ENCODE measurements around the gene REEP3.
"Not testable (repeated sequence)": the region's sequence is repeated elsewhere in the genome, so short reads cannot be mapped to it uniquely, and the experiment has no call there.

REEP3 gene

DNA sequence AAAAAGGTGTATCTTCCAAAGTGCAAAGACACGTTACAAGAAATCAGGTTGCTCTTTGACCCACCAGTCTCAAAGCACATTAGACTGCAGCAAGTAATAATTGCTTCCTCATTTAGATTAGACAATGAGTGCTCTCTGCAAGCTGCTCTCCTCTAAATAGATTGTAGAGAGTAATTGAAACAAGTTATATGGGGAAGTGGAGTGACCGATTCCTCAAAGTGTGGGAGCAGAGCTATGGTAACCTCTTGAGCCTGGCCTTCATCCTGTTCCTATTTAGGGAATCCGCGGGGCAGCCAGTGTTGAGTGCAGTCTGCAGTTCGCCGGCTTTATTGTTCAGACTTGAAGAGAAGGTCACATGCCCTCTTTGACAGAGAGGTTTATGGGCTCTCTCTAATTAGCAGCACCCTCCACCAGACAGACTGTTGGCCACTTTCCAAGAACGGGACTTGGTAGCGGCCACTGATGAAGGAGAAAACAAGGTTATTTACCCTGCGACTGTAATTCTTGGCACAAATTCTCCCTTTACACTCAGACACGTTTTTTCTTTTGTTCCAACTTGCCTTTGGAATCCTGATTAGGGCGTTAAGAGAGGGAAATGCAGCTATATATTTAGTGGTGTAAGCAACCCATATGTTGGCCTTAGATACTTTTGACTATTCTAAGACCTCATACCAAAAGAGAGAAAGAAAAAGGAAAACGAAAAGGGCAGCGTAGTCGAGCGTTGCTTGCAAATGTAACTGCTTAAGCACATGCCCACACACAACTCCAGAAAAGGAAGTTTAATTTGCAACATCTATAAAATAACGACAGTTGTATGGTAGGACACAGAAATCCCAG is 107.5 kb downstream of the REEP3 start:
- no peak for DNase-seq (ENCODE audit: low read depth in 2 of 3, low spot score in 1 of 3)

DNA sequence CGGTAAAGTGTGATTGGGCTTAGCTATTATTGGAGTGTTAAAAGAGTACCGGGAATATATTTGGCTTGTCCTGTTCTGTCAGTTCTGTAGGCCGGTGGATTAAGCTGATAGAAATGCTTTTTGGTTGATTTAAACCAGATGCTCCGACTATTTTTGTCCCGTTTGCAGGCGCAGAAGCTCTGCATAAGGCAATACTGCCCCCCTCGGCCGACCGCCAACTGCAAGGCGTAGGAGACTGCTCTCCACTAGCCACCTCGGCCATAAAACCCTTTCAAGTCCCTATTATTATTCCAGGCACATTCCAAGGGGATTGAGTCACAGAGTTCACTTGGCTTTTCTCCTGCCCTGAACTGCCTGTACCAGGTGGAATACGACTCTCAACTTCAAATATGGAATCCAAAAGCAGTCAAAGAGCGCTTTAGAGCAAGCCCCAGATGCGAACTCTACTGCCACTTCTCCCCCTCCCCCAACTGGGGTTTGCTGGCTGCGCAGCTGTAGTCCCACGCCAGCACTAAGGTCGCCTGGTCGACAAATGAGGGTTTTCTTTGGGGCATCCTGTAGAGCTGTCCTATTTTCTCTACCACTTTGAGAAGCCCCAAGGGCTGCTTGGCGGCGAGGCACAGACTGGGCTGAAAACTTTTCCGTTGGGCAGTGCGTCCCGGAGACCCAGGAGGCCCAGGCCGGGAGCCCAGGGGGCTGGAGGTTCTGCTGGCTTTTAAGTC is 108.3 kb downstream of the REEP3 start:
- DNase-seq (ENCODE audit: low read depth in 2 of 3, low spot score in 1 of 3) = peak; percentile 64 to 81 (median 74)

DNA sequence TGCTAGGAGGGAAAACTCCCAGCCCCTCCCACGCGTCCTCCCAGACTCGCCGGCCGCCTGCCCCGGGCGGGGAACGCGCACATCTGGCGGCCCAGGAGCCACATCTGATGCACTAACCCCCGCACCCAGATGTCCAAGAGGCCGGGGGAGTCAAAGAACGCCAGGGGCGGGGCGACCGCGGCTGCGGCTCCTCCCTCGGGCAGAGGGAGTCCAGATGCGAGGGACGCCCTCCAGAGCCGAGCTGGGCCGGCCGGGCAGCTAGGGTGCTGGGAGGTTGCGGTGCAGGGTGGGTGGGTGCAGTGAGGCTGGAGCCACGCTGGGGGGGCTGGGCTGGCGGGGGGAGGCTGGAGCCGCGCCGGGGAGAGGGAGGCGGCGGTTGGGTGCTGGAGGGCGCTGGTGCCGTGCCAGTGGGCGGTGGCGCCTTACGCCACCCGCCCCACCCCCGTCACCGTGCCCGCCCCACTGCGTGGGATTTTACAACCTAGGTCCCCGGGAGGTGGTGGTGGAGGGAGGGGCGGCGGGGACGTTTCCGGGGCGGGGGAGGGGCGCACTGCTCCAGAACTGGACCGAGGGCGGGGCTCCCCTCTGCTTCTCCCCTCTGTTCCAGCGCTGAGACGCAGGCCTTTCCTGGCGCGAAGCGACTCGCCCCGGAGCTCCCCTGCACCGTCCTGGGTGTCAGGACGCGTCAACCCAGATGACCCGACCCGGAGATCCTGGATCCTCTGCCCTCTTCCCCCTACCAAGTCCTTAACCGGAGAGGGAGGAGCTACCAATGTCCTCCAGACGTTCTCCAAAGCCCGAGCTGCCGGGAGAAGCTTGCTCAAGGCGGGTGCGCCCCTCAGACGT is 109.1 kb downstream of the REEP3 start:
- peak; percentile 52 to 78 (median 54) for DNase-seq (ENCODE audit: low read depth in 2 of 3, low spot score in 1 of 3)

DNA sequence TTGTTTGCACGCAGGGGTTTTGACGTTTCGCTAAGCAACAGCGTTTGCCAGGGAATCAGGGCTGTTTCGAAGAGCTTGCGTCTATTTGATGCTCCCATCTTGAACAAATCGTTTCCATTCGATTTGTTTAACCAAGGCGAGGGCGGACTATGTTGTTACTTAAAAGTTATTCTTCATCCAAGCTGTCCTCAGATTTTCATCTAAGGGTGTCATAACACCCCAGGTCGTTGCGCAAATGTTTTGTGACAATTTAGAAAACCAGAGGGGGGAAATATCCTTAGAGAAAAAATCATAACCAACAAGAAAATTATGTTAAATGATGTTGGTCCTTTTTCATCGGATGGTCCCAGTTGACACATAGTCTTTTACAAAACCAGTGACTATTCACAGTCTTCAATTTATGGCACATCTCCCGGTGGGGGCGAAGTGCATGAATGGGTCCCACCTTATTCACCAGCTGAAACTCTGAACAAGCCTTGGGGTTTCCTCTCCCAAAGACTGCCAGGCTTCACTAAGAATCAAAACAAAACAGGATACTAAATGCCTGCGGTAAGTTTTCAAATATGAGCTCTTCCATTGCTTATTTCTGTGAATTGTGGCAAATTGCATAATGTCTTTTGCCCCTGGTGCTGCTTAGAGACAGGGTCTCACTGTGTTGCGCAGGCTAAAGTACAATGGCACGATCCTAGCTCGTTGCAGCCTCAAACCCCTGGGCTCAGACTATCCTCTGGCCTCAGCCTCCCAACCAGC is 109.9 kb downstream of the REEP3 start:
- no peak for DNase-seq (ENCODE audit: low read depth in 2 of 3, low spot score in 1 of 3)

- no peak for DNase-seq (ENCODE audit: low read depth in 2 of 3, low spot score in 1 of 3)
Observed at GRCh38 chr10:63631991-63632390, 110.8 kb downstream of the REEP3 start.

- no peak for DNase-seq (ENCODE audit: low read depth in 2 of 3, low spot score in 1 of 3)
Observed at GRCh38 chr10:63633677-63634487, 112.7 kb downstream of the REEP3 start.

- no peak for DNase-seq (ENCODE audit: low read depth in 2 of 3, low spot score in 1 of 3)
Observed at GRCh38 chr10:63634488-63635065, 113.4 kb downstream of the REEP3 start.

DNA sequence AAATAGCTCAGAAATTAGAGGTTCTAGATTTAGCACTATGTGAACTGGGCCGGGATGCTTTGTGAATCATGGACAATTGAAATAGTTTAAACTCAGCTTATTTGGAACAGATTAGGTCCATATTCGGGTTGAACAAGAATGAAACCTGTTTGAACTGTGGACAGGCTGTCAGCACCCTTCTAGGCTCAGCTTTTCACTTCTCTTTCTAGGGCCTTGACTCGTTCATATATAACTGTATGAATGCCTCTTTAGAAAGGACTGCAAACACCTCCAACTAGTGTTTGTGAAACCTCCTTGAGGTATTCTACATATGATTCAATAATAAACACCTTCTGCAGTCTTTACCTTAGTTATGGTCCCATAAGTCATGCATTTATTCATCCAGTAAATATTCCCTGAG is 115.6 kb downstream of the REEP3 start:
- no peak for DNase-seq (ENCODE audit: low read depth in 2 of 3, low spot score in 1 of 3)

GRCh38 chr10:63637901-63638327 is 116.7 kb downstream of the REEP3 start:
- no peak for DNase-seq (ENCODE audit: low read depth in 2 of 3, low spot score in 1 of 3)

DNA sequence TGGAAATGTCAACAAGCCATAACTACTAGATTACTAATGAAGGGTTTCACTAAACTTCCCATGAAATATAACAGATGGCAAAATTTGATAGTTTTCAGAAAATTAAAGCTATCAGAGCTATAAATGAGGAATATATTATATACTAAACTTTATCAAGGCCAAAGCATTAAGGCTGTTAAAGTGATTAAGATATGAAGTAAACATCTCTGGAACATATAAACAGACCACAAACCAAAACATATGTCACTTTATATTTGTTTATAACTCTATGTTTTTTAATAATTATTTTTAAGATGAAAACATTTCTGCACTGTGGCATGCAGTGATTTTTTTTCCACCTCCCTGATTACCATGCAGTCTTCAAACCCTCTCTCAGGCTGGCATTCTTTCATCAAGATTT is 120.2 kb downstream of the REEP3 start:
- DNase-seq (ENCODE audit: low read depth in 2 of 3, low spot score in 1 of 3) = no peak

DNA sequence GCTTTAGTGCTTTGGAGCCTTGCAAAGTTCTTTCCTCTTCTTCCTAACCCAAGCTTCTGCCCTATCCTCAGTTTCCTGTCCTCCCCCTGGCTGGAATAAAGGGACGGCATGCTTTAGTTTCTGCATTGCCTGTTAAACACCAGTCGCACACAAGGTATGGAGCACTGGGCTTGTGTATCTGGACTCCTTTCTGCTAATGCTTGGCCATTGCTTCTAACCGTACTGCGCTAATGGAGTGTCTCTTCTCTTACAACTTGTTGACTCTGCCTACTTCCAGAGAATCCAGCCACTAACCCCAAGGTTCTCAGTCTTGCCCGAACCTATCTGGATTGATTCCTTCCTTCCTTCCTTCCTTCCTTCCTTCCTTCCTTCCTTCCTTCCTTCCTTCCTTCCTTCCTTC is 120.6 kb downstream of the REEP3 start:
- DNase-seq (ENCODE audit: low read depth in 2 of 3, low spot score in 1 of 3) = no peak

DNA sequence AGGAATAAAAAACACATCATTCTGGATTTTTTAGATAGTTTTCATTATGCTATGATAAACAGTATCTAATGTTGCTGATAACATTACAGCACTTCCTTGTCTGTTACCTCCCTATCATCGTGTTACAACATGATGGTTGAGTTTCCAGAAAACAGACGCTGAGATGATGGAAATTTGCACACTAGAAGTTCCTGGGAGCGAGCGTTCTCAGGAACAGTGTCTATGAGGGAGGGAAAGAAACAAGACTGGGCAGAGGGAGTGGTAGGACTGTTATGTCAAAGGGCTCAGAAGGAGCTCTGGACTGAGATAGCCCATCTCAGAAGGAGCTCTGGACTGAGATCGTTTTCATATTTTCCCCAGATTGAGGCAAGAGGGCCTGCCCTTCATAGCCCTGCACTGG is 121.6 kb downstream of the REEP3 start:
- DNase-seq (ENCODE audit: low read depth in 2 of 3, low spot score in 1 of 3) = no peak

DNA sequence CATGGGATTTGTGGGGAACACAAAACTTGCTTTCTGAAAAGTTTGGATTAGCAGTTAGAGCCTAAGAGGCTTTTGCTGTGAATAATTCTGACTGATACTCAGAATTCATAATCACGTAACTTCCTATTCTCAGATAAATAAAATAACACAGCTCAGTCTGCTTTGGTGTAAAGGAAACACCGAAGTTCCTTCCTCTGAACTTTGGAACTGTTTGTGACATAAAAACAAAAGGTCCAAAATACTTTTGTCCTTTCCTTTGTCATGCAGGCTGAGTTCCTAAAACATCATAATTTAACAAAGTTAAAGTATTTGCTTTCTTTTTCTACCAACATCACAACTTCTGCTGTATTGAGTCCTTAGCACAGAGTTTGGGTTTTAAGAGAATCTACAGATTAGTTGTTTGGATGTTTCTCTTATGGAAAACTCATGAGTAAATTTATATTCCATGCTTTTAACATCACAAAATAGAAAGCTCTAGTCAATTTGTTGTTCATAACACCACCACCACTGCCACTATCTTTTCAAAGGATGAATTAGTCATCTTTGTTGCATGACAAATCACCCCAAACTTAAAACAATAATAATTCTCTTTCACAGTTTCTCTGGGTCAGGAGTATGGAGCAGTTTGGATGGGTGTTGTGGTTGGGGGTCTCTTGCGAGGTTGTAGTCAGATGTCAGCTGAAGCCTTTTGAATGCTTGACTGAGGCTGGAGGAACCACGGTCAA is 123.4 kb downstream of the REEP3 start:
- no peak for DNase-seq (ENCODE audit: low read depth in 2 of 3, low spot score in 1 of 3)

- no peak for DNase-seq (ENCODE audit: low read depth in 2 of 3, low spot score in 1 of 3)
Observed at GRCh38 chr10:63645195-63645594, 124.0 kb downstream of the REEP3 start.

GRCh38 chr10:63646491-63646890 is 125.3 kb downstream of the REEP3 start:
- no peak for DNase-seq (ENCODE audit: low read depth in 2 of 3, low spot score in 1 of 3)

DNA sequence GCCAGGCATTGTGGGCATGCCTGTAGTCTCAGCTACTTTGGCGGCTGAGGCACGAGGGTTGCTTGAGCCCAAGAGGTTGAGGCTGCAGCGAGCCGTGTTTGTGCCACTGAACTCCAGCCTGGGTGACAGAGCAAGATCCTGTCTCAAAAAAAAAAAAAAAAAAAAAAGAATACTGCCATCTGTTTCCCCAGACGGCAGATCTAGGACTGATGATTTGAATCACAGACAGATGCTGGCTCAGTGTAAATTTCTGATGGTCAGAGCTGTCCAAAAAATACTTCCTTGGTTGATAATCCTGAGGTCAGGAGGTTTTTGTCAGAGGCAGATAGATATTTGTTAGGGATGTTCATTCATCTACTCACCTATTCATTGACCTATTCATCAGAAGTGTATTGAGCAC is 130.7 kb downstream of the REEP3 start:
- no peak for DNase-seq (ENCODE audit: low read depth in 2 of 3, low spot score in 1 of 3)

DNA sequence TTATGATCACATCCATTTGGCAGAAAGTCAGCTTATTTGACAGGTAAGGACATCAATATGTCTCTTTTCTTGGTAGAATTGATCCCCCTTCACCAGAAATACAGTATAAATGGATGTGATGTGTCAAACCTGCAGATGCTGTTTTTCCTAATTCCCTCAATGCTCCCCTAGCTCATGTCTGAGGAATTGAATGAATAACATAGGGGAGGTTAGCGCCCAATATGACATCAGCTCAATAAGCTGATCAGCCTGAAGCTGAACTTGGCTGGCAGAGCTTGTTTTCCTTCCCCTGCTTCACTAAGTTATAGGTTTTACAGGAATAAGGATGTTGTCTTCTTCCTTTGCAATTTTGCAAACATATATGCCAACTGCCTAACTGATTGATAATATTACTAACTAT is 132.5 kb downstream of the REEP3 start:
- no peak for DNase-seq (ENCODE audit: low read depth in 2 of 3, low spot score in 1 of 3)

DNA sequence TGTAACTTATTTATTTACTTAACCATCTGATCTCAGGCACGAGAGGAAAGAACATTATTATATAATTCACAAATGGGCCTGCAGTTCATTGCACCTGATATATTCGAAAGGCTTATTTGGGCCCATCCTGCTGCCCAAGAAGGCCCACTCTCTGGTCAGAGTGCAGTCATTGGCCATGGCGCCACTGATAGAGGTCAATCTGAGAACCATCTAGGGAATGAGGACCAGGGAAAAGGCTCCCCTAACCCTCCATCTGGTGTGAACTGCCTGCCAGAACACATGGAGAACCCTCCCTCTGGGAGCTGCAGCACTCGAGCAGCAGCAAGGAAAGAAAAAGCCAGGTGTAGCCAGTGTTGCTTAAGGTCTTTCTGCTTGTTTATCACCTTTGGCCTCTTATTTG is 136.6 kb downstream of the REEP3 start:
- DNase-seq (ENCODE audit: low read depth in 2 of 3, low spot score in 1 of 3) = no peak

- DNase-seq (ENCODE audit: low read depth in 2 of 3, low spot score in 1 of 3) = not testable (repeated sequence)
Observed at GRCh38 chr10:63660941-63661340, 139.7 kb downstream of the REEP3 start.
